Neutrophil (primary cell): ENCODE data around the gene DHRS4L2.

Source experiments
- H3K27ac ChIP-seq: fragments of 200-600 bp; sonication (generic); 2 replicates; pipeline ENCODE4 v1.5.1; 2016; ENCODE audit warnings: mild to moderate bottlenecking, moderate library complexity
- H3K27me3 ChIP-seq: fragments of 200-600 bp; sonication (generic); 2 replicates; pipeline ENCODE4 v1.6.0; 2016; ENCODE audit warnings: mild to moderate bottlenecking
- H3K36me3 ChIP-seq: fragments of 200-600 bp; sonication (generic); 2 replicates; pipeline ENCODE4 v1.5.1; 2017
- H3K4me1 ChIP-seq, 2 experiments: fragments of 200-600 bp in 1 of 2; sonication (generic) in 1 of 2; 1 replicate in 1 of 2; 2 replicates in 1 of 2; pipeline versions ENCODE4 v1.5.1 to v1.6.1; 2013 to 2016; ENCODE audit warnings: low read depth in 1 of 2, low read length in 1 of 2, mild to moderate bottlenecking in 1 of 2, moderate library complexity in 1 of 2; ENCODE audit not compliant: control insufficient read depth in 1 of 2, insufficient read depth in 1 of 2
- H3K4me3 ChIP-seq, 2 experiments: fragments of 200-600 bp in 1 of 2; sonication (generic) in 1 of 2; 1 replicate in 1 of 2; 2 replicates in 1 of 2; pipeline ENCODE4 v1.5.1; 2013 to 2016; ENCODE audit warnings: low read depth in 1 of 2, low read length in 1 of 2, mild to moderate bottlenecking in 1 of 2, moderate library complexity in 1 of 2
- H3K9me3 ChIP-seq: fragments of 200-600 bp; sonication (generic); 2 replicates; pipeline ENCODE4 v1.5.1; 2016
- TF ChIP-seq, protein P1 (sequence below): fragments of 200-600 bp; sonication (generic); IDR thresholded peaks from 2 replicates; pipeline ENCODE4 v1.5.1; 2016; ENCODE audit warnings: antibody characterized with exemption

Gene DHRS4L2

DNA sequence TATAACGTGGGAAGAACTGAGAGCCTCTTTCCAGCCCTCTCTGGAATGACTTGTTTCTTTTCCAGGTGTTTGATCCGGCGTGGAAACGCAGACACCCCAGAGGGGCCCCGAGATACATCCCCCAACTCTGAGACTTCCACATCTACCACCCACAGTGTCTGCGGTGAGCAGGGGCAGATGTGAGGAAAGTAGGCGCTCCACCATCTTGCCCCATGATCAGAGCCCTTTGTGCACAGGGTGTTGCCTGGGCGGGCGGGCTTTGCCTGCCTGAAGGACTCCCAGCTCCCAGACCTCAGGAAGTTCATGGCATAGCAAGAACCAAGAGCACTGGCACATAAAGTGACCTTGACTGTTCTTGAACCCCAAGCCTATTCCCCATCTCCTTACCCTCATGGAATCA is 65.9 kb downstream of the DHRS4L2 start:
- Histone ChIP-seq H3K27ac (no peak overlapping the region), H3K27me3 (peaks cover 65% of the 10 kb centered on the region), H3K4me1 (peaks cover 9 to 17% of the 10 kb centered on the region in 2 experiments), H3K4me3 (no peak overlapping the region), H3K36me3 (no peaks in the 10 kb centered on the region), H3K9me3 (no peaks in the 10 kb centered on the region)
- TF ChIP-seq, protein P1, sequence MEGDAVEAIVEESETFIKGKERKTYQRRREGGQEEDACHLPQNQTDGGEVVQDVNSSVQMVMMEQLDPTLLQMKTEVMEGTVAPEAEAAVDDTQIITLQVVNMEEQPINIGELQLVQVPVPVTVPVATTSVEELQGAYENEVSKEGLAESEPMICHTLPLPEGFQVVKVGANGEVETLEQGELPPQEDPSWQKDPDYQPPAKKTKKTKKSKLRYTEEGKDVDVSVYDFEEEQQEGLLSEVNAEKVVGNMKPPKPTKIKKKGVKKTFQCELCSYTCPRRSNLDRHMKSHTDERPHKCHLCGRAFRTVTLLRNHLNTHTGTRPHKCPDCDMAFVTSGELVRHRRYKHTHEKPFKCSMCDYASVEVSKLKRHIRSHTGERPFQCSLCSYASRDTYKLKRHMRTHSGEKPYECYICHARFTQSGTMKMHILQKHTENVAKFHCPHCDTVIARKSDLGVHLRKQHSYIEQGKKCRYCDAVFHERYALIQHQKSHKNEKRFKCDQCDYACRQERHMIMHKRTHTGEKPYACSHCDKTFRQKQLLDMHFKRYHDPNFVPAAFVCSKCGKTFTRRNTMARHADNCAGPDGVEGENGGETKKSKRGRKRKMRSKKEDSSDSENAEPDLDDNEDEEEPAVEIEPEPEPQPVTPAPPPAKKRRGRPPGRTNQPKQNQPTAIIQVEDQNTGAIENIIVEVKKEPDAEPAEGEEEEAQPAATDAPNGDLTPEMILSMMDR: no peak
